ENCODE data around the gene ATG9B. TPM values are rescaled to one million over a fixed set of nuclear protein-coding genes. Genes with fewer than 3 reads are reported as not detected.
A peak's percentile ranks its signal among the peaks of the same experiment; 100 is the strongest.

The ATG9B gene
- total and polyA plus RNA-seq, 2 donors (not counting 1 experiment from before 2014, with no cell fraction given): under 0.01 to 0.03 TPM

DNA sequence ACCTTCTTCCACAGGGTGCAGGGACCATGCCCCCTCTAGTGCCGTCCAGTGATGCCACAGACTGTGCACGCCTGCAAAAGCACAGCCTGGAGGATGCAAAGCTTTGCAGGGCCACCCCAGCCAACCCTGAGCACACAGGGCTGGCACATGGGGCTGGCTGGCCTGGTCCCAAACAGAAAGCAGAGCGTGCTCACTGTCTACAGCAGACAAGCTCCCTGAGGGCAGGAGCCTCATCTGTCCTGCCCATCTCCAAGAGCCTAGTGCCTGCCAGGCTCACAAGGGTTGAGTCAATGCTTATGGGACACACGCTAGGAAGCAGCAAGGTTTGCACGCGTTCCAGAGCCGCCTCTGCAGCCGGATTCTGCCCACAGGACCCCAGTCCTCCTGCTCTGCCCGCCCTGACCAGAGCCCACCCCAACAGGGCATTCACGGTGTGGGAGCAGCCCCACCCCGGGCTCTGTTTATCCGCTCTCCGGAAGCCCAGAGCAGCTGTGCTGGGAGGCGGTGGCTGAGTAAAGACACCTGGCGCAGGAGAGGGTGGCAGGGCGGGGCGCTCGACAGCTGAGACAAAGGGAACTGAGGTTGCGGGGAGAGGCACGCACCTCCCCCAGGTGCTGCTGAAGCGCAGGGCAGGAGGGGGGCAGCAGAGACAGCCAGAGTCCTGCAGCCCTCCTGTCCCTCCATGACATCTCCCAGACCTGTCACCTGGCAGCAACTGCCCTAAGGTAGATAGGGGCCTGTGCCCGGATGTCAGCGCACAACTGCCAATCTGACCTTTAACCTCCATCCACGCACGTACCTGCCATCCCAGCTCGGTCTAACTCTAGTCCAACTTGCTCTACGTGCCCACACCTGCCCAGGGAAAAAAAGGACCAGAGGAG, 50.5 kb downstream of the ATG9B start:
- DNase-seq (ENCODE audit: low read depth in 2 of 2): no peak
- Histone ChIP-seq H3K27me3 (ENCODE audit: control insufficient read depth, insufficient read depth, low read length) (peaks cover 64% of the 10 kb centered on the region), H3K27ac (ENCODE audit: insufficient read depth, low read length) (no peak overlapping the region)

DNA sequence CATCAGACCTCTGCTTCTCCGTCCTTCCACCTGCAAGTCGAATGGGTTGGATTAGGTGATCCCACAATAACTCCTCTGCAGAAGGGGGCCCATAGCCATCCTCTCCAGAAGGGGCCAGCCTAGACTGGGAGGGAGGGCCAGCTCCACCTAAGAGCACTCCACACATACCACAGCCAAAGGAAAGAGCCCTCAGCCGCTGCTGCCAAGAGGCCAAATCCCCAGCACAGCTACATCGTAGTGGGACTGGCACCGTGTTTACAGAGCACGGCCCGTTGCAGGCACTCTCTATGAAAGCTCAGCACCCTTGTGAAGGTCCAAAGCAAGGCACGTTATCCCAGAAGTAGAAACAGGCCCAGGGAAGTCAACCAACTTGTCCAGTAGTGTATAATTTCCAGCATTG, 51.6 kb downstream of the ATG9B start:
- Histone ChIP-seq H3K4me2 (ENCODE audit: extremely low read depth, insufficient read depth, low read length) (no peak overlapping the region), H3K9me3 (ENCODE audit: control insufficient read depth, insufficient read depth, low read depth, low read length) (no peaks in the 10 kb centered on the region), H2AFZ (ENCODE audit: low read length) (no peak overlapping the region), H3K36me3 (ENCODE audit: control insufficient read depth, insufficient read depth, low read length) (no peaks in the 10 kb centered on the region), H4K20me1 (ENCODE audit: control insufficient read depth, extremely low read depth, insufficient read depth, low read length) (no peaks in the 10 kb centered on the region), H3K9ac (ENCODE audit: insufficient read depth, low read length) (no peak overlapping the region), H3K4me3 (replicated peaks in 1 of 4; ENCODE audit: control extremely low read depth in 1 of 4, insufficient read depth in 1 of 4, low read depth in 3 of 4, low read length in 4 of 4) (no peak overlapping the region), H3K27me3 (ENCODE audit: control insufficient read depth, insufficient read depth, low read length) (peaks cover 65% of the 10 kb centered on the region), H3K79me2 (ENCODE audit: control insufficient read depth, insufficient read depth, low read length) (no peaks in the 10 kb centered on the region), H3K4me1 (ENCODE audit: control insufficient read depth, extremely low read depth, insufficient read depth, low read length) (no peaks in the 10 kb centered on the region), H3K27ac (ENCODE audit: insufficient read depth, low read length) (no peak overlapping the region)
- TF ChIP-seq, protein P1, sequence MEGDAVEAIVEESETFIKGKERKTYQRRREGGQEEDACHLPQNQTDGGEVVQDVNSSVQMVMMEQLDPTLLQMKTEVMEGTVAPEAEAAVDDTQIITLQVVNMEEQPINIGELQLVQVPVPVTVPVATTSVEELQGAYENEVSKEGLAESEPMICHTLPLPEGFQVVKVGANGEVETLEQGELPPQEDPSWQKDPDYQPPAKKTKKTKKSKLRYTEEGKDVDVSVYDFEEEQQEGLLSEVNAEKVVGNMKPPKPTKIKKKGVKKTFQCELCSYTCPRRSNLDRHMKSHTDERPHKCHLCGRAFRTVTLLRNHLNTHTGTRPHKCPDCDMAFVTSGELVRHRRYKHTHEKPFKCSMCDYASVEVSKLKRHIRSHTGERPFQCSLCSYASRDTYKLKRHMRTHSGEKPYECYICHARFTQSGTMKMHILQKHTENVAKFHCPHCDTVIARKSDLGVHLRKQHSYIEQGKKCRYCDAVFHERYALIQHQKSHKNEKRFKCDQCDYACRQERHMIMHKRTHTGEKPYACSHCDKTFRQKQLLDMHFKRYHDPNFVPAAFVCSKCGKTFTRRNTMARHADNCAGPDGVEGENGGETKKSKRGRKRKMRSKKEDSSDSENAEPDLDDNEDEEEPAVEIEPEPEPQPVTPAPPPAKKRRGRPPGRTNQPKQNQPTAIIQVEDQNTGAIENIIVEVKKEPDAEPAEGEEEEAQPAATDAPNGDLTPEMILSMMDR (conservative IDR thresholded peaks at IDR 0.05 in 1 of 2, IDR thresholded peaks at IDR 0.05 in 1 of 2; ENCODE audit: low read depth in 1 of 2, low read length in 2 of 2): no peak
- TF ChIP-seq EZH2 (IDR thresholded peaks at IDR 0.05; ENCODE audit: low read length, missing control alignments): no peak
- DNase-seq (ENCODE audit: low read depth in 2 of 2): no peak

More for the DNA sequence above, 50.5 kb downstream of the ATG9B start:
- Histone ChIP-seq H3K4me1 (ENCODE audit: control insufficient read depth, extremely low read depth, insufficient read depth, low read length) (no peaks in the 10 kb centered on the region), H3K9ac (ENCODE audit: insufficient read depth, low read length) (no peak overlapping the region), H3K4me3 (replicated peaks in 1 of 4; ENCODE audit: control extremely low read depth in 1 of 4, insufficient read depth in 1 of 4, low read depth in 3 of 4, low read length in 4 of 4) (no peak overlapping the region), H2AFZ (ENCODE audit: low read length) (no peak overlapping the region), H4K20me1 (ENCODE audit: control insufficient read depth, extremely low read depth, insufficient read depth, low read length) (no peaks in the 10 kb centered on the region), H3K36me3 (ENCODE audit: control insufficient read depth, insufficient read depth, low read length) (no peaks in the 10 kb centered on the region), H3K4me2 (ENCODE audit: extremely low read depth, insufficient read depth, low read length) (no peak overlapping the region), H3K79me2 (ENCODE audit: control insufficient read depth, insufficient read depth, low read length) (no peaks in the 10 kb centered on the region), H3K9me3 (ENCODE audit: control insufficient read depth, insufficient read depth, low read depth, low read length) (no peaks in the 10 kb centered on the region)
- TF ChIP-seq, protein P1 (conservative IDR thresholded peaks at IDR 0.05 in 1 of 2, IDR thresholded peaks at IDR 0.05 in 1 of 2; ENCODE audit: low read depth in 1 of 2, low read length in 2 of 2): no peak
- no peak for TF ChIP-seq EZH2 (IDR thresholded peaks at IDR 0.05; ENCODE audit: low read length, missing control alignments)

DNA sequence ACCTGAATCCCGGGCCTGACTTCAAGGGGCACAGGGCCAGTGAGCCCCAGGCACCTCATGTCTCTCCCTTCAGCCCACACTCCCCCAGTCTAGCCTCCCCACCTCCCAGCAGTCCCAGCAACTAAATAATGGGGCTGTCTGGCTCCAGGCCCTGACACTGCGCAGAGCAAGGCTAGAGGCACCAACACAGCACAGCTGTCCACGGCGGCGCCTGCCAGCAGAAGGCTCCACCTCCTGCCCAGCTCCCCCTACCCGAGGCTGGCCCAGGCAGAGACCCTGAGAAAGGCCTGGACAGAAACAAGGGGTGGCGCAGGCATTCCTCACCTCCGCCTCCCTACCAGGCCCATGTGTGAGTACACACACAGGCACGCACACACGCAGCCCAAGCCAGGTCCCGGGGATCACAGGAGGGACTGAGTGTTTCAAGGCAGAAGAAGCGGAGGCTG, 52.2 kb downstream of the ATG9B start:
- TF ChIP-seq, protein P1 (conservative IDR thresholded peaks at IDR 0.05 in 1 of 2, IDR thresholded peaks at IDR 0.05 in 1 of 2; ENCODE audit: low read depth in 1 of 2, low read length in 2 of 2): no peak
- TF ChIP-seq EZH2 (IDR thresholded peaks at IDR 0.05; ENCODE audit: low read length, missing control alignments): no peak
- H3K27me3 ChIP-seq (ENCODE audit: control insufficient read depth, insufficient read depth, low read length): peaks cover 61% of the 10 kb centered on the region
- DNase-seq (ENCODE audit: low read depth in 2 of 2): peak; percentile 25 to 36

More for the DNA sequence above, 52.2 kb downstream of the ATG9B start:
- Histone ChIP-seq H3K9ac (ENCODE audit: insufficient read depth, low read length) (no peak overlapping the region), H3K9me3 (ENCODE audit: control insufficient read depth, insufficient read depth, low read depth, low read length) (no peaks in the 10 kb centered on the region), H3K4me2 (ENCODE audit: extremely low read depth, insufficient read depth, low read length) (no peak overlapping the region), H3K79me2 (ENCODE audit: control insufficient read depth, insufficient read depth, low read length) (no peaks in the 10 kb centered on the region), H3K36me3 (ENCODE audit: control insufficient read depth, insufficient read depth, low read length) (no peaks in the 10 kb centered on the region), H4K20me1 (ENCODE audit: control insufficient read depth, extremely low read depth, insufficient read depth, low read length) (no peaks in the 10 kb centered on the region), H3K4me3 (replicated peaks in 1 of 4; ENCODE audit: control extremely low read depth in 1 of 4, insufficient read depth in 1 of 4, low read depth in 3 of 4, low read length in 4 of 4) (no peak overlapping the region), H3K27ac (ENCODE audit: insufficient read depth, low read length) (no peak overlapping the region), H2AFZ (ENCODE audit: low read length) (no peak overlapping the region), H3K4me1 (ENCODE audit: control insufficient read depth, extremely low read depth, insufficient read depth, low read length) (no peaks in the 10 kb centered on the region)

Measured in fibroblast of lung (primary cell).